Kidney glomerular epithelial cell (primary cell): ENCODE data around the gene CWC27.

Experiments used
- DNase-seq: peaks from one replicate; lab custom pipeline; 2025; lab: John Stamatoyannopoulos, UW

The CWC27 gene

GRCh38 chr5:64768358-64769312, at the start of gene CWC27, which contains the start of gene SREK1IP1:
TSS of gene CWC27 (plus strand) at chr5:64768930. CDS start at chr5:64769147, 217 bp downstream.
TSS of gene SREK1IP1 (minus strand) at chr5:64768691. CDS start at chr5:64768517, 174 bp downstream.
- DNase-seq: peak; percentile 96

- DNase-seq: no peak
Measured at GRCh38 chr5:64722588-64722987, 46.1 kb upstream of the CWC27 start.

DNA sequence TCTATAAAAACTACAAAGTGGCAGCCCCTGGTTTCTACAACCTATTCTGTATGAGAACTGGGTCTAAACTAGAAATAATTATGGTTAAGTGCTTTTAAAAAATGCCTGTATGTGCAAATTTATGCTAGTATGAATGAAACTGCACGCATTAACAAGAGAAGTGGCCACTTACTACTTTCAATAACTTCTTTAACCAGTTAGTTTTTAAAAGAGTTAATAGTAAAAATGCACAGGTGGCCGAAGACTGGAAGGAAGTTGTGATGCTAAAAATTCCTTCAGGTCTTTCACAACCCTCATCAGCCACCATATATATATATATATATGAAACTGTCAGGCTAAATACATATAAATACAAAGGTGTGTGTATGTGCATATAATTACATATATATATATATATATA, 41.6 kb upstream of the CWC27 start:
- no peak for DNase-seq

GRCh38 chr5:64742411-64742810, 26.3 kb upstream of the CWC27 start:
- no peak for DNase-seq

DNA sequence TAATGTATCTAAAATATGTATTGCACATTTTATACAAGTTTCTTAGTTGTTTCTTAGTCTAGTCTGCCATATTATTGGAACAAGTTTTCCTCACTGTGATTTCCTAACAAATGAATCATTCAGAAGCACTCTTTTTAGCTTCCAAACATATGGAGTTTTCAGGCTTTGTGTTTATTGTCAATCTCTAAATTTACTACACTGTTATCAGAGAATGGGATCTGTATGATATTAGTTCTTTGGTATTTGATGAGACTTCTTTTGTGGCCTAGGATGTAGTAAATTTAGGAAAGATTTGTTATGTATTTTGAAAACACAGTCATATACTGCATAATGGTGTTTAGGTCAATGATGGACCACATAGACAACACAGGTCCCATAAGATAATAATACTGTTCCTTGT, 25.9 kb upstream of the CWC27 start:
- no peak for DNase-seq

DNA sequence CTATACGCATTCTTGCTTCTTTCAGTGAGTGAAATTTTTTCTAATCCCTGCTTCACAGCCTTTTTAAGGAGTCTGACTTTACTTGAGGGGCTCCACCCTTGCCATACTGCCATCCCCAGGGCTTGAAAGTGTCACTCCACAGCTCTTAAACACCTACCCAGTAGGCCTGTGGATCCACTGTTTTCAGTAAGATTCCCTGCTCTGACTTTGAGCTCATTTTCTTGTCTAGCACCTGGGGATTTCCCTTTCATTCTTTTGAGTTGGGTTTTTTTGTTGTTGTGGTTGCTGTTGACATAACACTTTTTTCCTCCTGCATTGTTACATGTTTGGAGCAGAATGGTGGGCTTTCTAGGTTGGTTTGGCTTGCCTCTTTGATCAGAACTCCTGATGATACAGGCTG, 23.8 kb upstream of the CWC27 start:
- DNase-seq: no peak

GRCh38 chr5:64746446-64746845, 22.3 kb upstream of the CWC27 start:
- DNase-seq: no peak

GRCh38 chr5:64749385-64749784, 19.3 kb upstream of the CWC27 start:
- no peak for DNase-seq

GRCh38 chr5:64754066-64754465, 14.7 kb upstream of the CWC27 start:
- DNase-seq: no peak

DNA sequence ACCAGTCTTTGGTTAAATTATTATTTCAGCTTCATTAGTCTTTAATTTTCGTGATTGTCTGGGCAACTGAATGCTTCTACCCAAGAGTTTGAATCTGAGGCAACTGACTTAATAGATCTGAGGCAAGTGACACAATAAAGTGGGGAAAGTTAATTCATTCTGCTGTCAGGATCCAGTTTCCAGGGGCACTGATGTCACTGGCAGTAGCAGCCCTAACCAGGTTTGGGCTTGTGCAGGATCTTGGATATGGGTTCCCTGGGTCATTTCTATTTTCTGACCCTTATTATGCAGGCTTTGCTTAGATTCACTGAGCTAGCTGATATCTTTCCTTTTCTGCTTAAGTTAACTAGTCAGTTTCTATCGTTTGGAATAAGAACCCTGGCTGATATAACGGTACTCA, 9.8 kb upstream of the CWC27 start:
- DNase-seq: no peak

DNA sequence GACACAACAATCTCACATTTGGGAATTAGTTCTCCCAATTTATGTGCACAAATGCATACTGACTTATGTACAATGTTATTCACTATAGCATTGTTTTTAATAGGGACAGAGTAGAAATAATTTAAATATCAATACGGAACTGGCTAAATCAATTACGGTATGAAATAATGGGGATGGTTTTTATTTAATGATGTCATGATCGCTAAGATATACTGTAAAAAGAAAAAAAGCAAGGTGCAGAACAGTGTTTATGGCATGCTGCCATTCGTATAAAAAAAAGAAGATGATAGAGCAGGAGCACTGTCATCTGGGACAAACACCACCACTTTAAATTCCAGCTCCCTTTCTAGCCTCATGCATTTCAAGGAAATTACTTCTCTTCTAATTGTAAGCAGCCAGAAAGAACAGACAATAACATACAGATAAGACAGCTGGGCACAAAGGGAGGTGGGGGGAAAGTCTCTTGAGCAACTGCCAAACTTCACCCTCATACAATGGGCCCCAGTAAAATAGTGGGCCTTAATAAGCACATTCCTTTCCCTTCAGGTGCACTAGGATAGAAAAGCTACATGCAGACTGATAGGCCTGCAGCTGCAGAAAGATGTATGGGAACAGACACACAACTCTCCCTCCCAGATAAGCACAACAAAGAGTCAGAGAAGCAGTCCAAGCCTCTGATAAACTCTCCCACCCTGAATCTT, 8.6 kb upstream of the CWC27 start:
- DNase-seq: no peak

DNA sequence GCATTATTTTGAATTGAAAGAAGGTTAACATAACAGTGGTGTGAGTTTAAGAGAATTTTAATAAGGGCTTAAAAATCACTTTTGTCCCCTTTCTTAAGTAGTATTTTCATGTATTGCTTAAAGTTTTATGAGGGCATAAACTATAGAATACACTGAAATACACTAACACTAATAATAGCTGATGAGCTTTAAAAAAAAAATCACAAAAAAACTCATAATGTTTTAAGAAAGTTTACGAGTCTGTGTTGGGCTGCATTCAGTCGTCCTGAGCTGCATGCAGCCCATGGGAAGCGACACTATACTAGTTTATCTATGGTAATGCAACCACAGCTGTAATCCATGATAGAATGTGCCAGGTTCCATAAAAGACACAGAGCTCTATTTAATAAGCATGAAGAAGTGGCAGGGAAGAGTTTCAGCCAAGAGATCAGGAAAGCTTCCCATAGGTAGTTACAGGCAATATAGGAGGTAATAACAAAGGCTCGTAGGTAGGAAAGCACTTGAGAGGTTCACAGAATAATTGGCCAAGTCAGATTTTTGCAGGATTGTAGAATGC, 4.7 kb upstream of the CWC27 start:
- DNase-seq: no peak

DNA sequence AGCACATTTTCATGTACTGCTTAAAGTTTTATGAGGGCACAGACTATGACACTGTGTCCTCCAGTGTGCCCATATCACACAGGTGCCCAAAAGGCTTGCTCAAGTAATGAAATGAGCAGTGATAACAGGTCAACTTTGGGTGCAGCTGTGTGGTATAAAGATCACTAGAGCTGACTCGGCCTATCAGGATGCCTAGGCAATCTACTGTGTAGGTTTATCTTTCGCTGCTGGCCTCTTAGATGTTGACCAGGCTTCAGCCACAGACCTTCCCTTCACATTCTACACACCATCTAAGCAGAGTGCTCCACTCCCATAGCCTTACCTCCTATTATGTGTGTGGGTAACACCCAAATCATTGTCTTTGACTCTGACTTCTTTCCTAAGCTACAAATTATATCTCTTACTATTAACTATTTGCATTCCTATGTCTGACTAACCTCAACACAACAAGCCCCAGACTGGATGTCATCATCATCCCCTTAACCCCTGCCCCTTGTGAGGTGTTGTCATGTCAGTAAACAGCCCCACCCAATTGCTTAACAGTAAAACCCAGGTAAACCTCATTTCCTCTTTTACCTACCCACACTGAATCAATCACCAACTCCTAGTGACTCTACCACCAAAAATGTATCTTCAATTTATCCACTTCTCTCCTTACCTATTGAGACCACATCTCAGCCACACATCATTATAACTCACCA, 2.8 kb upstream of the CWC27 start:
- no peak for DNase-seq

DNA sequence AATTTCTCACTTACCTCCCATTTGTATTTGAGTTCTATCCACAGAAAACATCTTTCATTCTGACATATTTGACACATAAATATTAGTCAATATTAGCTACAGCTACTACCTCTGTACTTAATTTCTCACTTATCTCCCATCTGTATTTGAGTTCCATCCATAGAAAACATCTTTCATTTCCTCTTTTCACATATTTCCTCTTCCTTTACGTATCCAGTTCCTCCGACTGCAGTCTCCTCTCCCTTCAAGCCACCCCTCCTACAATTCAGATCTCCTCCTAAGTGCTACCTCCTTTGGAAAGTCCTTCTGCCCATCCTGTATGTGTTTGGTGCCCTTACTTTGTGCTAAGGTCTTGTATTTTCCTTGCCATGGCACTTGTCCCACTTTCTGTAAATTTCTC, 1.8 kb upstream of the CWC27 start:
- DNase-seq: no peak

GRCh38 chr5:64767959-64768357, 772 bp upstream of the CWC27 start:
- DNase-seq: no peak

DNA sequence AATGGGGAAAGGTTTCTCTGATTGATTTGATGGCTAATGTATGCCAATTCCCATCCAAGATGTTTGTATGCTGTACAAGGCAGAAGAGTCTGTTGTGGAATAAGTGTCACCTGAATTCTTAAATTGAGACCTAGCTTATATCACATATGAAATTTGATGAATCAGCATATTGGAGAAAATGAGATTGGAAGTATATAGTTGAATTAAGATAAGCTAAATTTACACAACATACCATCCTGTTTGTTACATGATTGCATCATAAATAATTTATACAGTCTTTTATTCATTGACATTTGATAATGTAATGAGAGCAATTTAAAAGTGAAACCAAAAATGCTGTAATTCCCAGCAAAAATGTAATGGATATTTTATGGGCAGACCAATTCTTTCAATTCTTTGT, 1.1 kb downstream of the CWC27 start:
- no peak for DNase-seq

DNA sequence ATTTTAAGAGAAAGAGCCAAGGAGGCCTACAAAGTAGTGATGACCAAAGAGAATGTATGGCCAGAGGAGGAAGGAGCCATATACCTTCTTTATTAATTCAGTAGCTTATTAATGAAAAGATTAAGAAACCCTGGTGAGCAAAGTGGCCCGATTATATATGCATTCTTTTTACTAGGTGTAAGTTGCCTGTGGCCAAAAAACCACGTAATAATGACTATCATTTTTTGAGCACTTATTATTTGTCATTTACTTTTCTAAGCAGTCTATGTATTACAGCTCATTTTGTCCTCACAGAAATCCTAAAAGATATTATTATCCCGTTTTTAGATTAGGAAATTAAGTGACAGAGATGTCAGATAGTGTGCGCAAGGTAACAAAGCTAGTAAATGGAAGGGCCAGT, 3.0 kb downstream of the CWC27 start:
- no peak for DNase-seq

- no peak for DNase-seq
Measured at GRCh38 chr5:64773533-64773932, 4.8 kb downstream of the CWC27 start.

- no peak for DNase-seq
Measured at GRCh38 chr5:64775291-64775690, 6.6 kb downstream of the CWC27 start.

DNA sequence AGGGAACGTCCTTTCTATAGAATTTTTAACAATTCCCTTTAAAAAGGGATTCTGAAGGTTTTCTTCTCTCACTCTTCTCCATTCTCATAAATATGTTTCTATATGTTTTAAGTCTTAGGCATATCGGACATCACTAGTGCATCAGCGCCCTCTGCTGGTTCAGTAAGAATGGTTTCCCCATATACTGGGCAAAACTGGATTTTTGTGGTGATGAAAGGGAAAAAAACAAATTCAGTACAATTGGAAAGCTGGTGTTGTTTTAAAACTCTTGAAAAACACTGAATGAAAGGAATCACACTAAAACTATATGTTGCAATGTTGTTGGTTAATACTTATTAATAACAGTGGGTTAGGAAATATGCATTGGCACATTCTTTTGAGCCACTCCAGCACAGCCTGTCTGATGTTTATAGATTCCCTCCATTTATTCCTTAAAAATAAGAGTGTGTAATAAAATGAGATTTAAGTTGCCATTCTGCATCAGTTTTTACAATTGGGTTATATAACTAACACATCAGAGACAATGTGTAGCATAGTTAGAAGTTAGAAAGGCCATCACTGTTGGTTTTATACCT, 15.8 kb downstream of the CWC27 start:
- peak; percentile 75 for DNase-seq

DNA sequence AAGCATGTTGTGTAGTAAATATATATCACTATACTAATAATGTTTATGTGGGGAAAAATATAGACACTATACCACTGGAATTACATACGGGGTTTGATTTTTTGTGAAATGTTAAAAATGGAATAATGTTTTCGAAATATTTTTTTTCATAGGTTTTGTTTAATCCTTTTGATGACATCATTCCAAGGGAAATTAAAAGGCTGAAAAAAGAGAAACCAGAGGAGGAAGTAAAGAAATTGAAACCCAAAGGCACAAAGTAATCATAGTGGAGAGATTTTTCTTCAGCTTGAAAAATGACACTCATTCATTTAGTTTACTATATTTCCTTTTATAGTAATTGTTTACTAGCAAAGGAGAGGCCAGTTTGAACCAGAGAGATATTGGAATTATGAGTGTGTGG, 17.6 kb downstream of the CWC27 start:
- no peak for DNase-seq

DNA sequence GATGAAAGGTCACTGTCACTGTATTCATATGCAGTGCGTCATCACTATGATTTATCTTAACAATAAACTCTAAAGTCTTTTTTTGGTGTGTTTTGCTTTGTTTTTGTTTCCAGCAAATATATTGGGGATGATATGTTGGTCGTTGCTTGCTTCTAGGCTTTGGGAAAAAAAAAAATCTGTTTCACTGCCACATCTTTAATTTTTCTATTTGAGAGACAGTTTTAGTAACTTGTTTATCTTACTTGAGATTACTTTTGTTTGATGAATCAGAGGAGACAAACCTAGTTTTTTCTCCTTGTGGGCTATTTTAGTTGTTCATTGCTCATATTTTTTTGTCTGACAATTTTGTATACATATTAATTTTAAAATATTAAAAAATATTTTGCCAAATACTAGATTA, 19.4 kb downstream of the CWC27 start:
- no peak for DNase-seq
